ENCODE results near the gene CNTN2. TPM values are rescaled to one million over a fixed set of nuclear protein-coding genes. Genes with fewer than 3 reads are reported as not detected.

Gene CNTN2
- total and polyA plus RNA-seq, 2 donors (not counting 1 experiment from before 2014, with no cell fraction given): not detected

DNA sequence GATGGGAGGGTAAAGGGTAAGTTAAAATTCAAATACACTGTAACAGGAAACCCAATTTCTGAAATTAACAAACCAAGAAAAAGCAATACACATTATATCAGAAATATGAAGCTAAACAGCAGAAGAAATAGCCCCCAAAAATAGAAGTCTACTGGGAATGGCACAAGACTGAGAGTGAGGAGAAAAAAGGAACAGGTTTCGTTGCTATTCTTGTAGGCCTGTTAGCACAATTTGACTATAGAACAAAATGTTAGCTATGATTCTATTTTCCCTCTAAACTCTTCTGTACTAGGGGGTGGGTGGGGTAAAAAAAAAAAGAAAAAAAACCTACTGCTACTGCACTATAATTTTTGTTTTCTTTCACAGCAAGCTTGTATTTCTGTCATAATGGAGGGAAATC, 66.3 kb downstream of the CNTN2 start:
- no peak overlapping the region for H2AFZ ChIP-seq (ENCODE audit: low read length)
- no peaks in the 10 kb centered on the region for H4K20me1 ChIP-seq (ENCODE audit: control insufficient read depth, extremely low read depth, insufficient read depth, low read length)
- H3K27ac ChIP-seq (ENCODE audit: insufficient read depth, low read length): no peak overlapping the region
- H3K9me3 ChIP-seq (ENCODE audit: control insufficient read depth, insufficient read depth, low read depth, low read length): no peaks in the 10 kb centered on the region
- no peak overlapping the region for H3K9ac ChIP-seq (ENCODE audit: insufficient read depth, low read length)
- H3K27me3 ChIP-seq (ENCODE audit: control insufficient read depth, insufficient read depth, low read length): no peaks in the 10 kb centered on the region
- no peaks in the 10 kb centered on the region for H3K4me1 ChIP-seq (ENCODE audit: control insufficient read depth, extremely low read depth, insufficient read depth, low read length)
- no peak overlapping the region for H3K4me2 ChIP-seq (ENCODE audit: extremely low read depth, insufficient read depth, low read length)
- DNase-seq (ENCODE audit: low read depth in 2 of 2): no peak
- no peak overlapping the region for H3K4me3 ChIP-seq (replicated peaks in 1 of 4; ENCODE audit: control extremely low read depth in 1 of 4, insufficient read depth in 1 of 4, low read depth in 3 of 4, low read length in 4 of 4)
- no peaks in the 10 kb centered on the region for H3K79me2 ChIP-seq (ENCODE audit: control insufficient read depth, insufficient read depth, low read length)
- H3K36me3 ChIP-seq (ENCODE audit: control insufficient read depth, insufficient read depth, low read length): peaks cover 4% of the 10 kb centered on the region
- no peak for TF ChIP-seq EZH2 (IDR thresholded peaks at IDR 0.05; ENCODE audit: low read length, missing control alignments)

DNA sequence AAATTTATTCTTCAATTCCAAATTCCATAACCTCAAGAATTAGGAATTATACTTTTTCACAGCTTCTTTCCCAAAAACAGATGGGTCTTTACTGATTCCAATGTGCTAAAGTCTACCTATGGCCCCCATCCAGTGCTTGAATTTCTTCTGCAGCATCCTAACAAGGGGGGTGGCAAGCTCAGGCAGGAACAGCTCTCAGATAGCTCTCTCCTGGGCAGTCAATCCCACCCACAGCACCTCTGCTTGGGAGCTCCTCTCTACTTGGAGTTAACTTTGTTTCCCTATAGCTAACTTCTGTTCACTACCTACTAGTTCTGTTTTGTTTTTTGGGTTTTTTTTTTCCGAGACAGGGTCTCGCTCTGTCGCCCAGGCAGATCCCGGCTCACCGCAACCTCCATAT, 66.7 kb downstream of the CNTN2 start:
- Histone ChIP-seq H4K20me1 (ENCODE audit: control insufficient read depth, extremely low read depth, insufficient read depth, low read length) (no peaks in the 10 kb centered on the region), H3K9ac (ENCODE audit: insufficient read depth, low read length) (no peak overlapping the region), H3K4me2 (ENCODE audit: extremely low read depth, insufficient read depth, low read length) (no peak overlapping the region), H3K4me1 (ENCODE audit: control insufficient read depth, extremely low read depth, insufficient read depth, low read length) (no peaks in the 10 kb centered on the region), H2AFZ (ENCODE audit: low read length) (no peak overlapping the region), H3K9me3 (ENCODE audit: control insufficient read depth, insufficient read depth, low read depth, low read length) (no peaks in the 10 kb centered on the region), H3K36me3 (ENCODE audit: control insufficient read depth, insufficient read depth, low read length) (peaks cover 4% of the 10 kb centered on the region), H3K4me3 (replicated peaks in 1 of 4; ENCODE audit: control extremely low read depth in 1 of 4, insufficient read depth in 1 of 4, low read depth in 3 of 4, low read length in 4 of 4) (no peak overlapping the region), H3K79me2 (ENCODE audit: control insufficient read depth, insufficient read depth, low read length) (no peaks in the 10 kb centered on the region), H3K27me3 (ENCODE audit: control insufficient read depth, insufficient read depth, low read length) (no peaks in the 10 kb centered on the region), H3K27ac (ENCODE audit: insufficient read depth, low read length) (no peak overlapping the region)
- DNase-seq (ENCODE audit: low read depth in 2 of 2): no peak
- TF ChIP-seq, protein P1, sequence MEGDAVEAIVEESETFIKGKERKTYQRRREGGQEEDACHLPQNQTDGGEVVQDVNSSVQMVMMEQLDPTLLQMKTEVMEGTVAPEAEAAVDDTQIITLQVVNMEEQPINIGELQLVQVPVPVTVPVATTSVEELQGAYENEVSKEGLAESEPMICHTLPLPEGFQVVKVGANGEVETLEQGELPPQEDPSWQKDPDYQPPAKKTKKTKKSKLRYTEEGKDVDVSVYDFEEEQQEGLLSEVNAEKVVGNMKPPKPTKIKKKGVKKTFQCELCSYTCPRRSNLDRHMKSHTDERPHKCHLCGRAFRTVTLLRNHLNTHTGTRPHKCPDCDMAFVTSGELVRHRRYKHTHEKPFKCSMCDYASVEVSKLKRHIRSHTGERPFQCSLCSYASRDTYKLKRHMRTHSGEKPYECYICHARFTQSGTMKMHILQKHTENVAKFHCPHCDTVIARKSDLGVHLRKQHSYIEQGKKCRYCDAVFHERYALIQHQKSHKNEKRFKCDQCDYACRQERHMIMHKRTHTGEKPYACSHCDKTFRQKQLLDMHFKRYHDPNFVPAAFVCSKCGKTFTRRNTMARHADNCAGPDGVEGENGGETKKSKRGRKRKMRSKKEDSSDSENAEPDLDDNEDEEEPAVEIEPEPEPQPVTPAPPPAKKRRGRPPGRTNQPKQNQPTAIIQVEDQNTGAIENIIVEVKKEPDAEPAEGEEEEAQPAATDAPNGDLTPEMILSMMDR (conservative IDR thresholded peaks at IDR 0.05 in 1 of 2, IDR thresholded peaks at IDR 0.05 in 1 of 2; ENCODE audit: low read depth in 1 of 2, low read length in 2 of 2): no peak
- TF ChIP-seq EZH2 (IDR thresholded peaks at IDR 0.05; ENCODE audit: low read length, missing control alignments): no peak

DNA sequence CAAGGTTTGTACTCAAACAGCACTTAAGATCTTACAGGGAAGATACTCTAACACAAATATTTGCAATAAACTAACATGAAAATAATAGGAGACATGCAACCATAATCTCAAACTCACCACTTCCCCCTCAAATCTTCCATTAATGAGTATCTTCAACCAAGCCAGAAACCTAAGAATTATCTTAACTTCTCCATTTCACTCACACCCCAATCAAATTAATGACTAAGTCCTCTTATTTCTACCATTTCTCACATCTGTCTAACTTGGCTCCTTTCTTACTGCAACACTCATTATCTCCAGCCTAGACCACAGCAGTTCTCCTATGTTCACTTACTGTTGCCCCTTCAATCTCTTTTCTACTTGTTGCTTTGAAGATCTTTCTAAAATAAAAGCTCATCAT, 68.3 kb downstream of the CNTN2 start:
- Histone ChIP-seq H4K20me1 (ENCODE audit: control insufficient read depth, extremely low read depth, insufficient read depth, low read length) (peaks cover 1% of the 10 kb centered on the region), H3K36me3 (ENCODE audit: control insufficient read depth, insufficient read depth, low read length) (no peaks in the 10 kb centered on the region), H3K27ac (ENCODE audit: insufficient read depth, low read length) (no peak overlapping the region), H3K79me2 (ENCODE audit: control insufficient read depth, insufficient read depth, low read length) (peaks cover 2% of the 10 kb centered on the region), H3K27me3 (ENCODE audit: control insufficient read depth, insufficient read depth, low read length) (no peaks in the 10 kb centered on the region), H2AFZ (ENCODE audit: low read length) (no peak overlapping the region), H3K9ac (ENCODE audit: insufficient read depth, low read length) (no peak overlapping the region), H3K4me2 (ENCODE audit: extremely low read depth, insufficient read depth, low read length) (no peak overlapping the region), H3K4me1 (ENCODE audit: control insufficient read depth, extremely low read depth, insufficient read depth, low read length) (no peaks in the 10 kb centered on the region), H3K4me3 (replicated peaks in 1 of 4; ENCODE audit: control extremely low read depth in 1 of 4, insufficient read depth in 1 of 4, low read depth in 3 of 4, low read length in 4 of 4) (no peak overlapping the region), H3K9me3 (ENCODE audit: control insufficient read depth, insufficient read depth, low read depth, low read length) (no peaks in the 10 kb centered on the region)
- no peak for DNase-seq (ENCODE audit: low read depth in 2 of 2)
- no peak for TF ChIP-seq EZH2 (IDR thresholded peaks at IDR 0.05; ENCODE audit: low read length, missing control alignments)
- TF ChIP-seq, protein P1 (conservative IDR thresholded peaks at IDR 0.05 in 1 of 2, IDR thresholded peaks at IDR 0.05 in 1 of 2; ENCODE audit: low read depth in 1 of 2, low read length in 2 of 2): no peak

Measured in fibroblast of lung (primary cell).